B cell (primary cell): Measurements from ENCODE around the gene INSRR.

ENCODE experiments used
- CTCF ChIP-seq: fragments of 200-600 bp; IDR thresholded peaks from one replicate; pipeline ENCODE4 v1.8.0; 2022; ENCODE audit warnings: antibody characterized with exemption, mild to moderate bottlenecking
- EZH2 ChIP-seq: IDR thresholded peaks from 2 replicates; pipeline ENCODE4 v1.6.1; 2012; ENCODE audit warnings: borderline replicate concordance, low read depth, mild to moderate bottlenecking, moderate library complexity, low read length; ENCODE audit not compliant: insufficient read depth, poor library complexity, severe bottlenecking

GRCh38 chr1:156874572-156875340, 15.8 kb upstream of the INSRR start:
- TF ChIP-seq EZH2 (no peak), CTCF (no peak)
